NCI-H748 treated with DMSO at 0.1 percent for 48 hours (cell line): Measurements from ENCODE around the gene C1orf21.
A peak's percentile ranks its signal among the peaks of the same experiment; 100 is the strongest.

Experiments used
- DNase-seq: peaks from one replicate; lab custom pipeline; 2025; lab: John Stamatoyannopoulos, UW

The C1orf21 gene

GRCh38 chr1:184556665-184557064 lies 169.8 kb downstream of the C1orf21 start:
- no peak for DNase-seq

- DNase-seq: no peak
Observed at GRCh38 chr1:184557423-184558347, 170.9 kb downstream of the C1orf21 start.

- no peak for DNase-seq
Observed at GRCh38 chr1:184558691-184559090, 171.9 kb downstream of the C1orf21 start.

- DNase-seq: no peak
Observed at GRCh38 chr1:184559117-184559713, 172.4 kb downstream of the C1orf21 start.

GRCh38 chr1:184562806-184563205 lies 176.0 kb downstream of the C1orf21 start:
- DNase-seq: peak; percentile 15

GRCh38 chr1:184563308-184563707 lies 176.5 kb downstream of the C1orf21 start:
- peak; percentile 9 for DNase-seq

- DNase-seq: no peak
Observed at GRCh38 chr1:184567009-184567408, 180.2 kb downstream of the C1orf21 start.

GRCh38 chr1:184567637-184568036 lies 180.8 kb downstream of the C1orf21 start:
- no peak for DNase-seq

GRCh38 chr1:184568148-184568547 lies 181.3 kb downstream of the C1orf21 start:
- no peak for DNase-seq

- DNase-seq: no peak
Observed at GRCh38 chr1:184569106-184569505, 182.3 kb downstream of the C1orf21 start.

GRCh38 chr1:184574588-184574987 lies 187.8 kb downstream of the C1orf21 start:
- DNase-seq: no peak

- no peak for DNase-seq
Observed at GRCh38 chr1:184576822-184577221, 190.0 kb downstream of the C1orf21 start.

- DNase-seq: no peak
Observed at GRCh38 chr1:184577319-184577718, 190.5 kb downstream of the C1orf21 start.

- DNase-seq: no peak
Observed at GRCh38 chr1:184582411-184582810, 195.6 kb downstream of the C1orf21 start.

- DNase-seq: no peak
Observed at GRCh38 chr1:184583849-184584248, 197.0 kb downstream of the C1orf21 start.

GRCh38 chr1:184588701-184589100 lies 201.9 kb downstream of the C1orf21 start:
- DNase-seq: no peak

- no peak for DNase-seq
Observed at GRCh38 chr1:184590163-184590750, 203.4 kb downstream of the C1orf21 start.

GRCh38 chr1:184593597-184593996 lies 206.8 kb downstream of the C1orf21 start:
- no peak for DNase-seq

GRCh38 chr1:184595596-184595995 lies 208.8 kb downstream of the C1orf21 start:
- DNase-seq: no peak

- DNase-seq: no peak
Observed at GRCh38 chr1:184596950-184597645, 210.3 kb downstream of the C1orf21 start.

- DNase-seq: no peak
Observed at GRCh38 chr1:184597650-184598357, 211.0 kb downstream of the C1orf21 start.
